HG02678 (cell line): ENCODE measurements around the gene ADPRS.
A peak's percentile ranks its signal among the peaks of the same experiment; 100 is the strongest.

ENCODE experiments used
- ATAC-seq: cut with Tn5 transposase; IDR thresholded peaks from one replicate; pipeline ENCODE4 v1.9.1; 2021; ENCODE audit warnings: mild to moderate bottlenecking, moderate library complexity; ENCODE audit not compliant: unreplicated experiment

ADPRS gene

GRCh38 chr1:36088577-36089392 is at the start of gene ADPRS:
Gene ADPRS, plus strand, starts transcription at chr1:36088892. Its CDS starts 13 bp downstream, at chr1:36088905.
- ATAC-seq: peak; percentile 81

- no peak for ATAC-seq
Measured at GRCh38 chr1:36040238-36040637, 48.5 kb upstream of the ADPRS start.

GRCh38 chr1:36051821-36052220 is 36.9 kb upstream of the ADPRS start:
- ATAC-seq: no peak

GRCh38 chr1:36053978-36054377 is 34.7 kb upstream of the ADPRS start:
- ATAC-seq: no peak

- ATAC-seq: no peak
Measured at GRCh38 chr1:36055706-36056105, 33.0 kb upstream of the ADPRS start.

- no peak for ATAC-seq
Measured at GRCh38 chr1:36062315-36062714, 26.4 kb upstream of the ADPRS start.

- ATAC-seq: no peak
Measured at GRCh38 chr1:36067871-36068270, 20.8 kb upstream of the ADPRS start.

GRCh38 chr1:36068866-36069265 is 19.8 kb upstream of the ADPRS start:
- no peak for ATAC-seq

GRCh38 chr1:36070349-36070748 is 18.3 kb upstream of the ADPRS start:
- no peak for ATAC-seq

GRCh38 chr1:36076979-36077573 is 11.6 kb upstream of the ADPRS start:
- no peak for ATAC-seq

GRCh38 chr1:36080236-36080635 is 8.5 kb upstream of the ADPRS start:
- ATAC-seq: no peak

- no peak for ATAC-seq
Measured at GRCh38 chr1:36080801-36081200, 7.9 kb upstream of the ADPRS start.

- no peak for ATAC-seq
Measured at GRCh38 chr1:36081926-36082485, 6.7 kb upstream of the ADPRS start.

GRCh38 chr1:36083219-36083618 is 5.5 kb upstream of the ADPRS start:
- no peak for ATAC-seq

GRCh38 chr1:36083635-36084496 is 4.8 kb upstream of the ADPRS start, which contains the start of gene TEKT2:
Gene TEKT2, plus strand, starts transcription at chr1:36084094. Its CDS starts 828 bp downstream, at chr1:36084922.
- ATAC-seq: no peak

- ATAC-seq: no peak
Measured at GRCh38 chr1:36084497-36085115, 4.1 kb upstream of the ADPRS start.

GRCh38 chr1:36085126-36085525 is 3.6 kb upstream of the ADPRS start:
- ATAC-seq: no peak

- ATAC-seq: no peak
Measured at GRCh38 chr1:36085686-36086526, 2.8 kb upstream of the ADPRS start.

GRCh38 chr1:36086529-36087232 is 2.0 kb upstream of the ADPRS start:
- ATAC-seq: no peak
